ENCODE data around the gene DAW1. TPM values are rescaled to one million over a fixed set of nuclear protein-coding genes. Genes with fewer than 3 reads are reported as not detected.
A peak's percentile ranks its signal among the peaks of the same experiment; 100 is the strongest.
"Not testable (repeated sequence)": the region's sequence is repeated elsewhere in the genome, so short reads cannot be mapped to it uniquely, and the experiment has no call there.

Gene DAW1
- total RNA-seq, 5 donors from 2014 or later (not counting 1 experiment from before 2014, with no cell fraction given) = not detected

DNA sequence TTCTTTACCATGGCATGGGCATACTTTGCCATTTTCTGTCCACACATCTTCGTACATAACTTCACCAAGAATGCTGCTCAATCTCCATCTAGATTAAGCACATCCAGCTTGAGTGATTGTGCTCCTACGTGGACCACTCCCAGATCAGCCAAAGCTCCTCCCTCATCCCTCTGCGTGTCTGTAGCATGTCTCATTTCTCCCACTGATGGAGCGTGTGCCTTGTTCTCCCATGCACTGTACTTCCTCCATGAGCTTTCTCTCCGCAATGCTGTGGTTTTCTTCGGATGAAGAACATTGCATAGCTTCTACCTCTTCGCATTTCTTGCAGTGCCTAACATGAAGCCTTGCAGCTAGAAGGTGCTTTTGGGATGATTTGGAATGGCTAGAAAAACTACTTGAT is 44.3 kb upstream of the DAW1 start:
- peaks cover 0 to 2% of the 10 kb centered on the region in 2 donors for H3K27me3 Mint-ChIP-seq
- no peaks in the 10 kb centered on the region for H3K36me3 ChIP-seq (ENCODE audit: control insufficient read depth in 2 of 2, extremely low read depth in 1 of 2, insufficient read depth in 1 of 2, low read length in 1 of 2)
- ChIA-PET CTCF (interaction anchor here in 1 of 2 donors (1.1 kb wide), 1 partner anchor 35 kb away, joined by 3 read pairs; no protein-coding TSS in a partner anchor), POLR2A (no interaction called here)
- H3K36me3 Mint-ChIP-seq = no peaks in the 10 kb centered on the region
- H3K27me3 ChIP-seq (replicated peaks in 1 of 2; ENCODE audit: control insufficient read depth in 2 of 2, extremely low read depth in 1 of 2, insufficient read depth in 2 of 2, low read length in 1 of 2) = no peaks in the 10 kb centered on the region
- no peaks in the 10 kb centered on the region for H3K9me3 Mint-ChIP-seq
- peaks cover 0 to 5% of the 10 kb centered on the region in 2 experiments for H3K4me1 ChIP-seq (ENCODE audit: control insufficient read depth in 1 of 2, extremely low read depth in 1 of 2, insufficient read depth in 2 of 2, low read length in 2 of 2)
- H3K27ac ChIP-seq (ENCODE audit: low read length) = peak overlapping the region; percentile 62
- ATAC-seq (replicated peaks in 1 of 4) (no peak), DNase-seq (no peak)
- H3K4me3 Mint-ChIP-seq = no peak overlapping the region
- no peak overlapping the region for H3K27ac Mint-ChIP-seq
- 79% methylated on average over 3 of the region's 7 CpGs for WGBS (ENCODE audit: insufficient coverage)
- peaks cover 0 to 13% (median 2%) of the 10 kb centered on the region in 3 donors for H3K4me1 Mint-ChIP-seq
- H3K9me3 ChIP-seq = no peaks in the 10 kb centered on the region
- H3K4me3 ChIP-seq (ENCODE audit: control insufficient read depth in 1 of 2, extremely low read depth in 1 of 2, low read length in 1 of 2) = no peak overlapping the region

DNA sequence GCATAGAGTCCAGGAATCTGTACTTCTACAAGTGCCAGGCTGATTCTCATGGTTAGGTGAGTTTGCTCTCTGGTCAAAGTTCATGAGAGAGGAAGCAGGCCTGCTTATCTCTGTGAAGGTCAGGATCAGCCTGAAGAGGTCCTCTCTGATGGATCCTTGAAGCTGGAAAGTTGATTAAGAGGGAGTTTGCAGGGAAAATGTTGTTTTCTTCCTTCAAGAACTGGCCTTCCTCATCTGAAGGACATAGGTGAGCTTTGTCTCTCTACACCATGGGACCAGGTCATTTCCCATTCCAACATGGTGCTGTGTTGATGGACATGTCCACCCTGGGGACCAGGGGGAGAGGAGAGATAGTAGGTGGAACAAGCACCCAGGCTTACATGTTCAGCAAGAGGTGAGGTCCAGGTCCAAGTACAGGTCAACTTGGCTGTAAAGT is 42.9 kb upstream of the DAW1 start:
- Histone ChIP-seq H3K27me3 (replicated peaks in 1 of 2; ENCODE audit: control insufficient read depth in 2 of 2, extremely low read depth in 1 of 2, insufficient read depth in 2 of 2, low read length in 1 of 2) (no peaks in the 10 kb centered on the region), H3K36me3 (ENCODE audit: control insufficient read depth in 2 of 2, extremely low read depth in 1 of 2, insufficient read depth in 1 of 2, low read length in 1 of 2) (no peaks in the 10 kb centered on the region), H3K27ac (ENCODE audit: low read length) (no peak overlapping the region), H3K4me1 (ENCODE audit: control insufficient read depth in 1 of 2, extremely low read depth in 1 of 2, insufficient read depth in 2 of 2, low read length in 2 of 2) (peaks cover 0 to 5% of the 10 kb centered on the region in 2 experiments), H3K4me3 (ENCODE audit: control insufficient read depth in 1 of 2, extremely low read depth in 1 of 2, low read length in 1 of 2) (no peak overlapping the region), H3K9me3 (no peaks in the 10 kb centered on the region)
- H3K4me3 Mint-ChIP-seq = no peak overlapping the region
- CTCF ChIA-PET = no interaction called here
- peaks cover 0 to 2% of the 10 kb centered on the region in 2 donors for H3K27me3 Mint-ChIP-seq
- POLR2A ChIA-PET = no interaction called here
- H3K4me1 Mint-ChIP-seq = peaks cover 0 to 13% (median 2%) of the 10 kb centered on the region in 3 donors
- no peak for DNase-seq
- no peaks in the 10 kb centered on the region for H3K9me3 Mint-ChIP-seq
- H3K27ac Mint-ChIP-seq = no peak overlapping the region
- no peak for ATAC-seq (replicated peaks in 1 of 4)
- H3K36me3 Mint-ChIP-seq = no peaks in the 10 kb centered on the region

- POLR2A ChIA-PET = no interaction called here
- Histone ChIP-seq H3K4me3 (ENCODE audit: control insufficient read depth in 1 of 2, extremely low read depth in 1 of 2, low read length in 1 of 2) (no peak overlapping the region), H3K4me1 (ENCODE audit: control insufficient read depth in 1 of 2, extremely low read depth in 1 of 2, insufficient read depth in 2 of 2, low read length in 2 of 2) (peaks cover 0 to 5% of the 10 kb centered on the region in 2 experiments), H3K9me3 (no peaks in the 10 kb centered on the region), H3K27me3 (replicated peaks in 1 of 2; ENCODE audit: control insufficient read depth in 2 of 2, extremely low read depth in 1 of 2, insufficient read depth in 2 of 2, low read length in 1 of 2) (no peaks in the 10 kb centered on the region), H3K36me3 (ENCODE audit: control insufficient read depth in 2 of 2, extremely low read depth in 1 of 2, insufficient read depth in 1 of 2, low read length in 1 of 2) (no peaks in the 10 kb centered on the region), H3K27ac (ENCODE audit: low read length) (no peak overlapping the region)
- no peak overlapping the region for H3K4me3 Mint-ChIP-seq
- no peak for ATAC-seq (replicated peaks in 1 of 4)
- no peaks in the 10 kb centered on the region for H3K9me3 Mint-ChIP-seq
- peaks cover 0 to 2% of the 10 kb centered on the region in 2 donors for H3K27me3 Mint-ChIP-seq
- no peaks in the 10 kb centered on the region for H3K36me3 Mint-ChIP-seq
- CTCF ChIA-PET = no interaction called here
- no peak overlapping the region for H3K27ac Mint-ChIP-seq
- H3K4me1 Mint-ChIP-seq = peaks cover 0 to 13% (median 2%) of the 10 kb centered on the region in 3 donors
- no CpG with 5 or more reads among the region's 2 CpGs for WGBS (ENCODE audit: insufficient coverage)
- no peak for DNase-seq
Observed at GRCh38 chr2:227829337-227829736, 42.1 kb upstream of the DAW1 start.

- Histone ChIP-seq H3K27ac (ENCODE audit: low read length) (no peak overlapping the region), H3K4me1 (ENCODE audit: control insufficient read depth in 1 of 2, extremely low read depth in 1 of 2, insufficient read depth in 2 of 2, low read length in 2 of 2) (peaks cover 0 to 6% of the 10 kb centered on the region in 2 experiments), H3K27me3 (replicated peaks in 1 of 2; ENCODE audit: control insufficient read depth in 2 of 2, extremely low read depth in 1 of 2, insufficient read depth in 2 of 2, low read length in 1 of 2) (peaks cover 0 to 4% of the 10 kb centered on the region in 2 experiments), H3K36me3 (ENCODE audit: control insufficient read depth in 2 of 2, extremely low read depth in 1 of 2, insufficient read depth in 1 of 2, low read length in 1 of 2) (no peaks in the 10 kb centered on the region), H3K4me3 (ENCODE audit: control insufficient read depth in 1 of 2, extremely low read depth in 1 of 2, low read length in 1 of 2) (no peak overlapping the region), H3K9me3 (no peaks in the 10 kb centered on the region)
- ChIA-PET POLR2A (no interaction called here), CTCF (no interaction called here)
- Mint-ChIP-seq H3K27me3 (peaks cover 0 to 7% of the 10 kb centered on the region in 2 donors), H3K9me3 (peaks cover 0 to 7% (median 0%) of the 10 kb centered on the region in 3 donors), H3K4me1 (no peaks in the 10 kb centered on the region), H3K4me3 (no peak overlapping the region), H3K36me3 (no peaks in the 10 kb centered on the region), H3K27ac (no peak overlapping the region)
- ATAC-seq (replicated peaks in 1 of 4) (no peak), DNase-seq (no peak)
- no CpG with 5 or more reads among the region's 10 CpGs for WGBS (ENCODE audit: insufficient coverage)
Observed at GRCh38 chr2:227834423-227834822, 37.0 kb upstream of the DAW1 start.

DNA sequence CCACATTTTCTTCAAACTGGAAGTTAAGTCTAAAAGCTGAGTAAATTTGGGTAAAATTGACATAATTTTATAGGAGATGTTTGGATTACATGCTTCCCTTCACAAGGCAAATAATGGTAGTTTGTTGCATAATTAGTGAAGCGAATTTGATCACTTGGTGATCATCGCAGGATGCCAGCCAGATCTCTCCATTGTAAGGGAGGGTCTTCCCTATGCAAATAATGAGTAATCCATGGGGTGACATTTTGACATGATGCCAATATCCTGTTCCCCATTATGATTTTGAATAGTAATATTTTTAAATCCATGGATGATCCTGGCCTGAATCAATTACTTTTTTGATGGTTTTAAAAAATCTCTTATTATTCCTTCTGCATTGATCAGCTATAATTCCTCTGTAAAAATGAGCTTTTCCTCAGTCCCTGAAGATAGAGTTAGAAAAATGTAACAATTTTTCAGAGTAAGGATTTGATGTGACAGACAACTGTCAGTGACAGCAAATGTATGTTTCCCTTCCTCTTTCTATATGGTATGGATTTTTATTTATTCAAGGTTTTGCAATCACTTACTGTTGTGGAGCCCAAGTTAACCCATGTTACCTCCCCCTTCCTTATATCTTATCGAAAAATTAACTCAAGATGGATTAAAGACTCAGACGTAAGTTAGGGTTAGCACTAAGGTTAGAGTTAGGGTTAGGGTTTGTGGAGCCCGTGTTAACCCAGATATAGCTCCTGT is 36.3 kb upstream of the DAW1 start:
- H3K9me3 Mint-ChIP-seq = peaks cover 0 to 7% (median 0%) of the 10 kb centered on the region in 3 donors
- DNase-seq (no peak), ATAC-seq (replicated peaks in 1 of 4) (no peak)
- H3K4me3 ChIP-seq (ENCODE audit: control insufficient read depth in 1 of 2, extremely low read depth in 1 of 2, low read length in 1 of 2) = no peak overlapping the region
- no peak overlapping the region for H3K27ac ChIP-seq (ENCODE audit: low read length)
- 78% methylated on average over 2 of the region's 5 CpGs for WGBS (ENCODE audit: insufficient coverage)
- no peaks in the 10 kb centered on the region for H3K9me3 ChIP-seq
- H3K27me3 ChIP-seq (replicated peaks in 1 of 2; ENCODE audit: control insufficient read depth in 2 of 2, extremely low read depth in 1 of 2, insufficient read depth in 2 of 2, low read length in 1 of 2) = peaks cover 0 to 4% of the 10 kb centered on the region in 2 experiments
- no peaks in the 10 kb centered on the region for H3K36me3 ChIP-seq (ENCODE audit: control insufficient read depth in 2 of 2, extremely low read depth in 1 of 2, insufficient read depth in 1 of 2, low read length in 1 of 2)
- no peak overlapping the region for H3K4me3 Mint-ChIP-seq
- no peaks in the 10 kb centered on the region for H3K36me3 Mint-ChIP-seq
- peaks cover 0 to 7% of the 10 kb centered on the region in 2 donors for H3K27me3 Mint-ChIP-seq
- CTCF ChIA-PET = interaction anchor here in 1 of 2 donors (0.6 kb wide), 2 partner anchors 65 to 68 kb away, joined by 3 read pairs; no protein-coding TSS in a partner anchor
- H3K4me1 ChIP-seq (ENCODE audit: control insufficient read depth in 1 of 2, extremely low read depth in 1 of 2, insufficient read depth in 2 of 2, low read length in 2 of 2) = peaks cover 0 to 7% of the 10 kb centered on the region in 2 experiments
- H3K4me1 Mint-ChIP-seq = no peaks in the 10 kb centered on the region
- H3K27ac Mint-ChIP-seq = no peak overlapping the region
- POLR2A ChIA-PET = no interaction called here

DNA sequence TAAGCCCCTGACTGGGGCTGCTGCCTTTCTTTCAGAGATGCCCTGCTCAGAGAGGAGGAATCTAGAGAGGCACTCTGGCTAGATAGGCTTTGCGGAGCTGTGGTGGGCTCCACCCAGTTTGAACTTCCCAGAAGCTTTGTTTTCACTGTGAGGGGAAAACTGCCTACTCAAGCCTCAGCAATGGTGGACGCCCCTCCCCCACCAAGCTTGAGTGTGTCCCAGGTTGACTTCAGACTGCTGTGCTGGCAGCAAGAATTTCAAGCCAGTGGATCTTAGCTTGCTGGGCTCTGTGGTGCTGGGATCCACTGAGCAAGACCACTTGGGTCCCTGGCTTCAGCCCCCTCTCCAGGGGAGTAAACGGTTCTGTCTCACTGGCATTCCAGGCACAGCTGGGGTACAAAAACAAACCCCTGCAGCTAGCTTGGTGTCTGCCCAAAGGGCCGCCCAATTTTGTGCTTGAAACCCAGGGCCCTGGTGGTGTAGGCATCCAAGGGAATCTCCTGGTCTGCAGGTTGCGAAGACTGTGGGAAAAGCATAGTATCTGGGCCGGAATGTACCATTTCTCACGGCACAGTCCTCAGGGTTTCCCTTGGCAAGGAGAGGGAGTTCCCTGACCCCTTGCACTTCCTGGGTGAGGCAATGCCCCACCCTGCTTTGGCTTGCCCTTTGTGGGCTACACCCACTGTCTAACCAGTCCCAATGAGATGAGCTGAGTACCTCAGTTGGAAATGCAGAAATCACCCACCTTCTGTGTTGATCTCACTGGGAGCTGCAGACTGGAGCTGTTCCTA is 31.9 kb upstream of the DAW1 start:
- DNase-seq; H3K36me3 Mint-ChIP-seq; H3K27ac ChIP-seq (ENCODE audit: low read length); H3K4me3 ChIP-seq (ENCODE audit: control insufficient read depth in 1 of 2, extremely low read depth in 1 of 2, low read length in 1 of 2); POLR2A ChIA-PET; H3K9me3 Mint-ChIP-seq; H3K27me3 ChIP-seq (replicated peaks in 1 of 2; ENCODE audit: control insufficient read depth in 2 of 2, extremely low read depth in 1 of 2, insufficient read depth in 2 of 2, low read length in 1 of 2); ATAC-seq (replicated peaks in 1 of 4); CTCF ChIA-PET; H3K4me1 Mint-ChIP-seq; H3K9me3 ChIP-seq; H3K4me1 ChIP-seq (ENCODE audit: control insufficient read depth in 1 of 2, extremely low read depth in 1 of 2, insufficient read depth in 2 of 2, low read length in 2 of 2); H3K27ac Mint-ChIP-seq; H3K4me3 Mint-ChIP-seq; H3K36me3 ChIP-seq (ENCODE audit: control insufficient read depth in 2 of 2, extremely low read depth in 1 of 2, insufficient read depth in 1 of 2, low read length in 1 of 2): not testable (repeated sequence)
- peaks cover 3 to 11% of the 10 kb centered on the region in 2 donors for H3K27me3 Mint-ChIP-seq
- WGBS (ENCODE audit: insufficient coverage) = 71% methylated on average over 6 of the region's 7 CpGs
